ELF-1 (cell line): ENCODE data around the gene HSD17B12.
"Not testable (repeated sequence)": the region's sequence is repeated elsewhere in the genome, so short reads cannot be mapped to it uniquely, and the experiment has no call there.

ENCODE experiments used
- DNase-seq: peaks from one replicate; pipeline ENCODE4 v3.0.0-alpha.2; 2016; ENCODE audit warnings: low read depth, low spot score

Gene HSD17B12

DNA sequence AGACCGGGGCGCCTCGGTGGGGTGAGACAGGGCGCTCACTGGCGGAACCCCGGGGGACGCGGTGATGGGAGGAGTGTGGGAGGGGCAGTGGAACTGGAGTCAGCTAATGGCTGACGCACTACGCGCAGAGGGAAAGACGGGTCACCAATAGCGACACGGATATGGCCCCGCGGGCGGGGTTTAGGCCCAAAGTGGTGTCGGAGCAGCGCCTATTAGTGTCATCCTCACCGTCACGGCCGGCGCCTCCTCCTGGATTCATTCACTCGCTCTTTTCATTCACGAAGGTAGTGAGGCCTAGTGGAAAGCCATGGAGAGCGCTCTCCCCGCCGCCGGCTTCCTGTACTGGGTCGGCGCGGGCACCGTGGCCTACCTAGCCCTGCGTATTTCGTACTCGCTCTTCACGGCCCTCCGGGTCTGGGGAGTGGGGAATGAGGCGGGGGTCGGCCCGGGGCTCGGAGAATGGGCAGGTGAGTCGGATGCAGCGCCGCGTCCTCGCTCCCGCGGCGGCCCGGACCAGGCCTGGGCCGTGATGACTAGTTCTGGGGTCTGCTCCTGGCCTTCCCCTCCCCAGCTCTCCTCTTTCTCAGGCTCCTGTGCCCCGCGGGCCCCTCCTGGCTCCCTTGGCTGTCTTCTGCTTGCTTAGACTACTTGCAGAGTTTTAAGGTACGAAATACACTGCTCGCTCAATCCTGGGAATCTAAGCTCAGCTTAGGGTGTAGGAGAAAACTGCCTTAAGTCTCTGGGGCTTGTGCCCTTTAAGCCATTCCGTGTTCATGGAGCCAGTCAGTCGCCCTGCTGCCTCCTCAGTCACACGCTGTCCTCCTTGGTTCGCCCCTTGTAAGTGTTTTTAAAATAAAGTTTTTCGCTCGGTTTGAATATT is at the start of gene HSD17B12:
HSD17B12 (plus strand) TSS at position 218 of the 880 bp plus-strand sequence; CDS start at position 308, 90 bp downstream.
- DNase-seq, result peak; percentile 99

DNA sequence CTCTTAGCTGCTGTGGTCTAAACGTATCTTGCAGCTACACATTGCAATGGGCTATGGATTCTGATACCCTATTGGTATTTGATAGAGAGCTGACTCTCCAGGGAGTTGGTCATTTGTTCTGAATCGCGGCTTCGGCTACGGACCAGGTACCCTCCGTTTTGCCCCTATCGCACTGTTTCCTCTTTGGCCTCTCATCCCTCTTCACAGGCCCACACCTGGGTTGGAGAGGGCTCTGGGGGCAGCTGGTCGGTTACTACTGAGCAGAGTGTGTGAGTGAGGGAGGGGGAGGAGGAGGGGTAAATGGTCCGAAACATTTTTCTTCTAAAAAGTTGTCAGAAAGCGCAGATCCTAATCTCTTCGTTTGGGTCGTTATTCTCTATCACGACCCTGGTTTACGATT is 48.8 kb upstream of the HSD17B12 start:
- DNase-seq, result no peak

DNA sequence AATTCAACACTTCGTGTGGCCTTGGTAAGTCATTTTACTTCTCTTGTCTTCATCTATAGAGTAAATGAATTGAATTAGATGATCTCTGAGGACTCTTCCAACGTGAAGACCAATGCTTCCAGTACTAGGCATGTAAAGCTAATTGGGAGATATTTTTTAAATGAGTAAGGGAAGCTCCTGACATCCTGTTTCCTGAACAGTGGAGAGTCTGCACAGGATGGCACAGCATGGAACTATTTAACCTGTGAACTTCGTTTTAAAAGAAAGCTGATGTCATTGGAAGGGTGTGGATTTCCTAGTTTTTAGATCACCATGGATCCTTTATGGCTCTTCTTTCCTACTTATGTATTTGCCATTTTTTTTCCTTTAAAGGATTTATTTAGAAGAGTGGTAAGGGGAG is 48.4 kb upstream of the HSD17B12 start:
- no peak for DNase-seq

DNA sequence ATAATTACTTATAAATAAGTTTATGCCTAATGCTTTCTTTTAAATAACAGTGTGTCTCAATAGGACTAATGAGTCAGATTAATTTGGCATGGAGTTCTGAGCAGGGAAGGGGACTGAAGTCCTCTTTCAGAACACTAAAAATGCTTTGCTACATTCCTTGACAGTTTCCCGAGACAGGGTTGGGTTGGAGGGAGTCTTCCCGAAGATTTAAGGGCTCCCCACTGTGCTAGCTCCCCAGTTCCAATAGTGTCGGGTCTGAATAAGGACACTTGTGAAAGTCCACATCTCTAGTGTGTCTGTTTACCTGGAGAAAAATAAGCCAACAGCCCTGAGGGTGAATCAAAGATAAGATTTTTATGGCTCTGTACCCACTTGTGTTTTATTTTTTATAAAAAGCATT is 41.8 kb upstream of the HSD17B12 start:
- DNase-seq, result no peak

DNA sequence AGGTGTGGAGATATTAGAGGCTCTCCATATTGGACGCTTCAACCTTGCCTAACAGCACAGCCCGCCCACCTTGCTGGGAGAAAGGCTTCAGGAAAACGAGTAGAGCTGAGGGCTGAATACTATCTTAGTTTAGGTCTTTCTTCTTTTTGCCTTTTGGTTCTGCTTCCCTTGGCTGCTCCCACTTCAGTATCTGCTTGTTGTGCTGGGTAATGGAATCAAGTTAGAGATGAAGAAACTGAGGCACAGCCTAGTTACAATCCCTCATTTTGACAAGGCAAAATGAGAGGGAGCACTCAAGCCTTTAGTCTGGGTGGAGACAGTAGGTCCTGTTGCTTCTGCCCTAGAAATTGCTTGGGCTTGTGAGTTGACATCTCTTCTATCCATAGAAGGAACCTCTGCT is 41.3 kb upstream of the HSD17B12 start:
- no peak for DNase-seq

DNA sequence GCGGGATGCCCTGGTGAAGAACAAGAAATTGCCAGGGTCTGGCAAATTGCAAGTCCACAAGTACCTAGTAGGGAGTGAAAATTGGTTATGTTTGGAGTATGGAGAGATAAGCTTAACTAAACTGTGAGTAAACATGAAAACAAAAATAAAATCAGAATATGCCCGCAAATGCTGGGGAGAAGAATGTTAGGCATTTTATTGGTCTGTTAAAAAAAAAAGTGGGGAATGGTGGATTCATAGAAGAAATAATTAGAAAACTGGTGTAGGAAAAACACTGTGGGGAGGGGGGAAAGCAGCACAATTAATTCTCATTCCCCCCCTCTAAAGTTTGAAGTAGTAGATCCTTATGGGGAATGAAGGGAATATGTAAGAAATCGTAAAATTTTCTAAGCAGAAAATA is 40.6 kb upstream of the HSD17B12 start:
- no peak for DNase-seq

DNA sequence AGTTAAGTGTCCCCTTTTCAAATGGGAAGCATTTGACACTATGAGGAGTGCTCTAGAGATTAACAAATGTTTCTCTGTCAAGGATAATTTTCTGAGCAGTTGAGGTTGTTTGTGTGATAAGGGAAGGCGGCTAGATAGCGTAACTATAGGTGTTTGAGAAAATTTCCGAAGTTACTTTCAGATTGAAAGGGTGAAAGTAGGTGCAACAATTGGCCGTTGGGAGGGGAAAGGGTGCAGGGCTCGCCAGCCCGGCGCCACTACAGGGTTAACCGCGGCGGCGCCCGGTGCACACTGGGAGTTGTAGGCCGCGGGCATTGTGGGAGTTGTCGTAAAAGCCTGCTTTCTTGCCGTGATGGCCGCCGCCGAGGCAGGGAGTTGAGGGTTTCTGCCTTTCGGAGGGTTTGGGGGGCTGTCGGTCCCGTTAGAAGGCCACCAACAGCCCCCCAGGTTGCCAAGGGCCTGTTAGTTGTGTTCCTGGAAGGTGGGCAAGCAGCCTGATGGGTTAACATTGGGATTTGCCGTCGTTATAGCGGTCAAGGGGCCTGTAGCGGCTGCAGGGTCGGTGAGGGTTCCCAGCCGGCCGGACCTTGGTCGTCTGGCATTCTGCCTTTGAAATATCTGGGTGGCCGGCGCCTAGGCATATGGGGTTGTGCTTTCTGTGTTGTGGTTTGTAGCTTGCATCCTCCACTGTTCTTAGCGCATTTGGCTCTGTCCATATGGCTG is 36.5 kb upstream of the HSD17B12 start:
- DNase-seq, result peak; percentile 89

DNA sequence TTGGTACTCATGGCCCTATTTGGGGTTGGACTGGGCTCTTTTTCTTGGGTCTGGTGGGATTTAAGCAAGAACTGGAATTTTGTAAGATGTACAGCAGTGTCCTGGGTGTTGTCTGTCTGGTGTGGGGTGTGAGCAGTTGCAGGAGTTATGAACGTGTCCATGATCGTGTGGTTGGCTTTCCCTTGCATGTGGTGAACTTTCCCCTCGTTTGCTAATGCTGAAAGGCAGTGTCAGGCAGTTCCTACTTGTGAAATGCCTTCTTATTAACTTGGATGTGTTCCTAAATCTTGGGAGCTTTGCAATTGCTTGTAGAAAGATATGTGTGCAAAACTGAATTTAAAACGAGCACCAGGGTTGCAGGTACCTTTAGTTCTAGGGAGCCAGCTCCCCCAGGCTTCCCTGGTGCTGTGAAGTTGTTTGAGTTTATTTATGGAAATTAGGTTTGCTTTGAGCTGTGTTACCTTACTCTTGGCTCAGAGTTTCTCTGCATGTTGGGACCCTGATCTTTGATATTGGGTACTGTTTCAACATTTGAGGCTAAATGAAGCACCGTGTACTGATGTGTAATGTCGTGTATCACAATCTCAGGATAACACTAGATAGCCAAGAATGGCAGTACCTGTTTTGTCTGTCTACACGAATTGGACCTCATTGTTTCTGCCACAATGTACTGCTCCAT is 35.8 kb upstream of the HSD17B12 start:
- no peak for DNase-seq

DNA sequence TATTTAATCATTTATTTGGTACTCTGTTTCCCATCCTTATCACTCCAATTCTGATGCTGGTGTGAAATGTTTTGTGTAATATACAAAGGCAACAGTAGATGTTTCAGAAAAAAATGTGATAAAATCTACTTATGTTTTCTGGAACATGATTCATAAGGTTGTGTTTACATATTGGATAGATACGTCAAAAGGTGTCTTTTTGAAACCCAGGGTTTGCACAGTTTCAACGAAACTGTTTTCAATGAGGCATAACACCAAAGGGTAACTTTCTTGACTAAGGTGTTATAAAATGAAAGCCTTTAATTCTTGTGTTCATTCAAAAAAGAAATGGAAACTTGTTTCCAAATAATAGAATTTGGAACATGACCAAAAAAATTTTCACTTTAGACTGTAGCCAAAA is 33.8 kb upstream of the HSD17B12 start:
- no peak for DNase-seq

DNA sequence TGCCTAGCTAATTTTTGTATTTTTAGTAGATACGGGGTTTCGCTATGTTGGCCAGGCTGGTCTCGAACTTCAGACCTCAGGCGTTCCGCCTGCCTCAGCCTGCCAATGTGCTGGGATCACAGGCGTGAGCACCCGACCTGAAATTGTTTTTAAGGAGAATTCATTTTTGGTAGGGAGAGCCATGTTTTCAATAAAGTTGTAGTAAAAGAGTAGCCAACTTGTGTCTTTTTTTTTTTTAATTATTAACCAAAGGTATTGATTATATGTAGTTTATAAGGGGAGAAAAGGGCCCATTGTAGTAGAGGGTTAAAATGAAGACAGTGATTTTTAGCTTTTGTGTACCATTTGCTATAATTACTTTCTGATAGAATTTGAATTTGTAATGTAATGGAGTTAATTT is 31.6 kb upstream of the HSD17B12 start:
- no peak for DNase-seq

DNA sequence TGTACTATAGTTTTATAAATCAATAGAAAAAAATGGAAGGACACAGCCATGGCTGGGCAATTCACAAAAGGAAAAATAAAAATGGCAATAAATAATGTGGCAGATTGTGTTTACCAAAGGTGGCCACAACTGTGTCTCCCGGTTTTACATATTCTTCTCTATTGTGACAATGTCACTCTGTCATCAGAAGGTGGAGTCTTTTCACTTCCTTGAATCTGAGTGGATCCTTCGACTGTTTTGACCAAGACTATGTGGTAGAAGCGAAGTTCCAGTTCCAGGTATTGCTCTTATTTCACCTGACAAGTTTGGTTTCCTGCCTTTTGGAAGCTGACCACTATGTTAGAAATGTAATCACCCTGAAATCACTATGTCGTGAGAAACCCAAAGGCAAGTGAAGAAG is 31.0 kb upstream of the HSD17B12 start:
- no peak for DNase-seq

DNA sequence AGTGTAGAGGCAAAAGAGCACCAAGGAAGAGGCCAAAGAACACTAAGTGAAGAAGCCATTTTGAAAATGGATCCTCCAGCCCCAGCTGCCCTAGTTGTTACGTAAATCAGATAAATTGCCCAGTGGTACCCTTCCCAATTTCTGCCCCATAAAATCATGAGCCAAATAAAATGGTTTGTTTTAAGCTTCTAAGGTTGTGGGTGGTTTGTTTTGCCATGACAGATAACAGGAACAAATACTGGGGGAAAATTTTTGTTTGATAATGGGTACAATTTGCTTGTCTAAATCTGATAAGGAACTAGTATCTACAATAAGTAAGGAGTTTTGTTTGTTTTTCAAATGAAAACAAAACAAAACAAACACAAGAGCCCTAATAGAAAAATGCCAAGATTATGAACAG is 30.6 kb upstream of the HSD17B12 start:
- DNase-seq, result no peak

DNA sequence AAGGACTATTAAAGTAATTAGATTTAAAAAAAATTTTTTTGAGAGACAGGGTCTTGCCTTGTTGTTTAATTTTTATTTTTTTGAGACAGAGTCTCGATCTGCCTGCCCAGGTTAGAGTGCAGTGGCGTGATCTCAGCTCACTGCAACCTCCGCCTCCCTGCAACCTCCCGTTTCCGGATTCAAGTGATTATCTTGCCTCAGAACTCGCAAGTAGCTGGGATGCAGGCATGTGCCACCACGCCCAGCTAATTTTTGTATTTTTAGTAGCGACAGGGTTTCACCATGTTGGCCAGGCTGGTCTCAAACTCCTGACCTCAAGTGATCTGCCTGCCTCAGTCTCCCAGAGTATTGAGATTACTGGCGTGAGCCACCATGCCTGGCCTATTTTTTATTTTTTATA is 17.5 kb upstream of the HSD17B12 start:
- DNase-seq, result not testable (repeated sequence)

DNA sequence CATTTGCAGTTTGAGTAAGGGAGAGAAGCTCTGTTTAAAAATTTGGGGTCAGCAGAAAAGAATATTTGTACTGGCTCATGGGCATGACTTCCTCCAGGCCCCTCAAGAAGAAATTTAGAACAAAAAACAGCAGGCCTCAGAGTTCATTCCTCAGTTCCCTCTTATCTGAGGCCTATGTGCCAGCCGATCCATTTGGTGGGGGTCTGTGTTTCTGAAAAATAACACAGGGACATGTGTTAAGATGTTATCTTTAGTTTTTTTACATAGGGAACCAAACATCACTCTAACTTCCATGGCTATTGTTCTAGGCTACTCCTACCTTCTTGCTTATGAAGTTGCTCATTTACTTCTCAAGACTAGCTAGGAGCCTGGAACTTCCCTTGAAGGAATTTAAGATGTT is 16.2 kb upstream of the HSD17B12 start:
- DNase-seq, result no peak

DNA sequence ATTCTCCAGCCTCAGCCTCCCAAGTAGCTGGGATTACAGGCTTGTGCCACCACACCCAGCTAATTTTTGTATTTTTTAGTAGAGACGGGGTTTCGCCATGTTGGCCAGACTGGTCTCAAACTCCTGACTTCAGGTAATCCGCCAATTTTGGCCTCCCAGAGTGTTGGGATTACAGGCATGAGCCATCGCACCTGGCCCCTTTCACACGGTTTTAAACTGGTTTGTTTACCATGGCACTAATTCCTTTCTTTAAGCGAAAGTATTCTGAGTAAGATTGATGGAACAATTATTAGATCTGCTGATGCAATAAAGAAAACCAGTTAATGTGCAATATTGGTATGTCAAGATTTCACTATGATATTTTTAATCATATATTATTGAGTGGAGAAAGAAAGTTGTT is 9.3 kb upstream of the HSD17B12 start:
- DNase-seq, result not testable (repeated sequence)

DNA sequence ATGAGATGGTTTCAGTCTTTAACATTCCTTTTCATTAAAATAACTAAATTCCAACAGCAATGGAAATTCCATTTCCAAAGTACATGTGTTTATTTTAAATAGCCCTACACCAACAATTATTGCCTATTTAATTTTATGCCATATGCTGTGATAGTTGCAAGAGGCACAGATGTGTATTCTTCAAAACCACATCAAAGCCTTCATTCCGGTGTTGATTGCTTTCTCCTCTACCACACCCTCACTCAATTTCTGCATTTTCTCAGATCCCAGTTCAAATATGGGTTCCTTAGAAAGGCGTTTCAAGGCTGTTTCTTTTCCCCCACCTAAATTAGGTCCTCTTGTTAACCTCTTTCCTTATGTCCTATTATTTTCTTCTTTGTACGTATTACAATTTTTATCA is 6.0 kb upstream of the HSD17B12 start:
- no peak for DNase-seq

DNA sequence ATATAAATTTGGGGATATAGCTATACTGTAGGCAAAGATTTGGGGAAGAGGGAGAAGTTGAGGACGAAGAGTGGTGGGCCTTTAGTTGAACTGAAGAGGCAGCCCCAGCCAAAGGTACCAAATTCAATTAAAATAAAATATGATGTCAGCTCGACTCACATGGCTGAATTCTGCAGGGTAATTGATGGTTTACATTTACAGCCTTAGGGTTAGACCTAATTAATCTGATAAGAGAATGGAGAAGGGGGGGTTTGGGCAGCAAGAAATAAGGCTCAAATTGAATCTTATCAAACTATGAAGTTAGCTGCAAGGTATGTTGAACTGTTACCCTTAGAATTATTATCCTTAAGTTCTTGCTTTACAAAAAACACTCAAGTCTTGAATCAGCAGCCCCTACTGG is 3.6 kb upstream of the HSD17B12 start:
- DNase-seq, result no peak

DNA sequence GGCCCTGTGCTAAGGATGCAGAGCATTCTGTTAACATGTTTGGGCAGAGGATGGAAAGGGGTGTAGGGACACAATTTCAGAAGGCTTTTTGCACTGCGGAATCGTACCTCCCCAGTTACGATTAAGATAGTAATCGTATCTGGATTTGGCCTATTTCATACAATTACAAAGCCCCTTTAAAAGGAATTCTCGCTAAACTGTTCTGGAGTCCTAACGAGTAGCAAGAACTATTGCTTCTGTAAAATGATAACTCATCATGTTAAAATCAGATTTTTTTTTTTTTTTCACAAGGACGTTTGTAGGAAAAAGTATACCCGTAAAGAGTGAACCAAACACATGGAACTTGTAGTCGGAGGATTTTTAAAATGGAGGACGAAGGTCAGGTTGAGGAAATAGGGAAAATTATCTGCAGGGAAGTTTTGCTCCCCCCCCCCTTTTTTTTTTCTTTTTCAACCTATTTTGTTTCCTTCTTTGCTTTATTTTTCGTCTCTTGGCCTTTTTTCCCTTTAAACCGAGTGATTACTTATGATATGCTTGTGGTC is 934 bp downstream of the HSD17B12 start:
- DNase-seq, result no peak

DNA sequence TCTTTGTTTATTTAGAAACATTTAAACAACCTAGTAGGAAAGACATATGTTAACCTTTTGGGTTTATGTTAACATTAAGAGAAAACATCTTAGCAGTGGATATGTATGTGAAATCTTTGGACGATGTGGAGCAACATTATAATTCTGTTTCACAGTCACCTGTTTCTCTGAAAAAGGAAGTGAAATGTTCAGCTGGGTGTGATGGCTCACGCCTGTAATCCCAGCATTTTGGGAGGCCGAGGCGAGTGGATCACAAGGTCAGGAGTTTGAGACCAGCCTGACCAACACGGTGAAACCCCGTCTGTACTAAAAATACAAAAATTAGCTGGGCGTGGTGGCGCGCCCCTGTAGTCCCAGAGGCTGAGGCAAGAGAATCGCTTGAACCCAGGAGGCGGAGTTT is 1.5 kb downstream of the HSD17B12 start:
- not testable (repeated sequence) for DNase-seq

DNA sequence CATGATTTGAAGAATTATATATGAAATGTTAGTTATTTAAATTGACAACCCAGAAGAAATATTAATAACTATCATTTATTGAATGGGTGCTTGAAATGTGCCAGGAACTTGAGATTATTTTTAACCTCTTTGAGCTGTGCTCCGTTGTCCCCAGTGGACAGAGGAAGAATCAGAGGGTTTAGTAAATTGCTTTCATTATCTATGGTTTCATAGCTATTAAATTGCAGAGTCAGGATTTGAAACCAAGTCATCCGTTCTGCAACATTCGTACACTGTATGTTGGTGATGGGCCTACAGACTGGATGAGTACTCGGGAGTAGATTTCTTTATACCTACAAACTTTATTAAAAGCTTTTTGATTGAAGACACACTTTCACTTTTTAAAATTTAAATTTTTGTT is 4.9 kb downstream of the HSD17B12 start:
- DNase-seq, result no peak

DNA sequence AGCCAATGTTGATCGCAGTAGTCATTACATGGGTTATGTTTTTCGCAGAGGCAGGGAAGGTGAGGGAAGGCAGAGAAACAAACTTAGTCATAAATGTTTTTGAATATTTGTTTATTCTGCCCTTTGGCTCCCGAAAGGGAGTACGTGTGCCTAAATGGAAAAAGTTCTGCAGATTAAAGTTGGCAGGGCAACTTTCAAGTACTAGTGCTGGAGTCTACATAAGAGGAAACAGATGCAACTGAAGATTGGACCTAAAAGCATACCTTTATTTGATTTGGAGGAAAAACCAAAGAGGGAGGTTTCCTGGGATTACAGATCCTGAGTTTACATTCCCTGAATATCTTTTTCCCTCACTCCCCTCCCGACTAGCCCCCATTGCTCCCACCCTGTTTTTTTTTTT is 5.7 kb downstream of the HSD17B12 start:
- no peak for DNase-seq

DNA sequence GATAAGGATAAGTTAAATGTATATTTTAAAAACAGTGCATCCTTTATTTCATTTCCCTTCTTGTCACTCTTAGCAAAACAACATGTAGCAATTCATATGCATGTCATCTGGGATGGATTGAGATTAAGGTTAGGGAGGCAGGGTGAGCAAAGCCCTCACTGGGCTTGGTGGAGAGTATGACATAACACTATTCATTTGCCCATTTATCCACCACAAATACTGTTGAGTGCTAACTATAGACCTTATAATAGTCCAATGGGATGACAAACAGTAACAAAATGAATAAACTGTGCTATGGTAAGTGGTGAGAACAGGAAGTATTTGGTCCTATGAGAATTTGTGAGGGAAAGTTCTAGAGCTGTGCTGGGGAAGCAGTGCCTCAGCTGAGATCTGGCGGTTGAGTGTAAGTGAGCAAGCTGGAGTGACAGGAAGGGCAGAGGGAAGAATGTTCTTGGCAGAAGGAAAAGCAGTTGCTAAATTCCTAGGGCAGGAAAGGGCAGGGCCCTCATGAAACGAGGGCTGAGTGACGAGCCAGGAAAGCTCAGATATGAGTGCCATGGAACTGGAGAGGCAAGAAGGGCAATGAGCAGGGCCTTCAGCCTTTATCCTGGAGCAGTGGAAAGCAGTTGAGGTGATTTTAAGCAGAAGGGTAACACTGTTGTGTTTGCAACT is 6.7 kb downstream of the HSD17B12 start:
- peak; percentile 32 for DNase-seq
